Measurements from ENCODE around the gene CCDC102B. TPM values are rescaled to one million over a fixed set of nuclear protein-coding genes. Genes with fewer than 3 reads are reported as not detected.

The CCDC102B gene
- total RNA-seq, 4 donors from 2014 or later, result 6.7 to 15.3 (median 11.8) TPM

DNA sequence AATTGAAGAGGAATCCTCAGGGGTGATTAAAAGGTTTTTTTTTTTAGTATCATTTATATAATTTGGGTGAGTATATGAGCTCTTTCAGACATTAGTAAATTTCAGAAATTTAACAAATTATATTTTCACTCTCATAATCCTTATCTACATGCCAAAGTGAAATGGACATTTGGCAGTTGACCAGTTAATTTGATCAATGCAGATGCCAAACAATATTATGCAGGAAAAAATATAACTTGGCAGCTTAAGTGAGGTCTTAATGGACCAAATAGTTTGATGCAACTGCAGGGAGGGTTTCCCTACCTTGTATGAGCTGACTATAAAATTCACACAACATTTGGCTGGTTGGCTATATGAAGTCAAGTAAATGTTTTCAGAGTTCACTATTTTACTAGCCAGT is 185.2 kb downstream of the CCDC102B start:
- no peak for DNase-seq (ENCODE audit: low spot score)
- ATAC-seq (ENCODE audit: low FRiP score), result no peak

GRCh38 chr18:68984342-68984741 is 186.5 kb downstream of the CCDC102B start:
- ATAC-seq (ENCODE audit: low FRiP score) (no peak), DNase-seq (ENCODE audit: low spot score) (no peak)
- TF ChIP-seq, protein P1, sequence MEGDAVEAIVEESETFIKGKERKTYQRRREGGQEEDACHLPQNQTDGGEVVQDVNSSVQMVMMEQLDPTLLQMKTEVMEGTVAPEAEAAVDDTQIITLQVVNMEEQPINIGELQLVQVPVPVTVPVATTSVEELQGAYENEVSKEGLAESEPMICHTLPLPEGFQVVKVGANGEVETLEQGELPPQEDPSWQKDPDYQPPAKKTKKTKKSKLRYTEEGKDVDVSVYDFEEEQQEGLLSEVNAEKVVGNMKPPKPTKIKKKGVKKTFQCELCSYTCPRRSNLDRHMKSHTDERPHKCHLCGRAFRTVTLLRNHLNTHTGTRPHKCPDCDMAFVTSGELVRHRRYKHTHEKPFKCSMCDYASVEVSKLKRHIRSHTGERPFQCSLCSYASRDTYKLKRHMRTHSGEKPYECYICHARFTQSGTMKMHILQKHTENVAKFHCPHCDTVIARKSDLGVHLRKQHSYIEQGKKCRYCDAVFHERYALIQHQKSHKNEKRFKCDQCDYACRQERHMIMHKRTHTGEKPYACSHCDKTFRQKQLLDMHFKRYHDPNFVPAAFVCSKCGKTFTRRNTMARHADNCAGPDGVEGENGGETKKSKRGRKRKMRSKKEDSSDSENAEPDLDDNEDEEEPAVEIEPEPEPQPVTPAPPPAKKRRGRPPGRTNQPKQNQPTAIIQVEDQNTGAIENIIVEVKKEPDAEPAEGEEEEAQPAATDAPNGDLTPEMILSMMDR (IDR thresholded peaks at IDR 0.05), result no peak

More for the DNA sequence above, 185.2 kb downstream of the CCDC102B start:
- TF ChIP-seq, protein P1 (IDR thresholded peaks at IDR 0.05), result no peak

- DNase-seq (ENCODE audit: low spot score), result no peak
- no peak for ATAC-seq (ENCODE audit: low FRiP score)
Observed at GRCh38 chr18:68985172-68985820, 187.4 kb downstream of the CCDC102B start.

DNA sequence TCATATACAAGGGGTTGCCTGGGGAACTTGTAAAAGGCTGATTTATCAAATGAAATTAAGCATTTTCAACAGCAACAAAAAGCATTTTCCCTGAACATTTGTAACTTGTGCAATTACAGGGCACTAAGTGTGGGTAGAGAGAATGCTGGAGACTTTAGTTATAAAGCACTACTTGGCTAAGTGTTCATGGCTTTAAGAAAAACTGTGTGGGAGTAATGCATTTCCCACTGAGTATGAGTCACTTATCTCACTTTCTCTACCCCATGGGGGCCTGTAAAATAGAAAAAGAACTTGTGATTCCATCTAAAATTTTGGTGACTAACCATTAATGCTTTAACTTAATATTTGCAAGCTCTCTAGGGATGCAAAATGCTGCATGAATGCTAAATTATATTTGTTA is 193.4 kb downstream of the CCDC102B start:
- TF ChIP-seq, protein P1 (IDR thresholded peaks at IDR 0.05), result no peak
- ATAC-seq (ENCODE audit: low FRiP score) (no peak), DNase-seq (ENCODE audit: low spot score) (no peak)

More at GRCh38 chr18:68985172-68985820, 187.4 kb downstream of the CCDC102B start:
- TF ChIP-seq, protein P1 (IDR thresholded peaks at IDR 0.05), result no peak

DNA sequence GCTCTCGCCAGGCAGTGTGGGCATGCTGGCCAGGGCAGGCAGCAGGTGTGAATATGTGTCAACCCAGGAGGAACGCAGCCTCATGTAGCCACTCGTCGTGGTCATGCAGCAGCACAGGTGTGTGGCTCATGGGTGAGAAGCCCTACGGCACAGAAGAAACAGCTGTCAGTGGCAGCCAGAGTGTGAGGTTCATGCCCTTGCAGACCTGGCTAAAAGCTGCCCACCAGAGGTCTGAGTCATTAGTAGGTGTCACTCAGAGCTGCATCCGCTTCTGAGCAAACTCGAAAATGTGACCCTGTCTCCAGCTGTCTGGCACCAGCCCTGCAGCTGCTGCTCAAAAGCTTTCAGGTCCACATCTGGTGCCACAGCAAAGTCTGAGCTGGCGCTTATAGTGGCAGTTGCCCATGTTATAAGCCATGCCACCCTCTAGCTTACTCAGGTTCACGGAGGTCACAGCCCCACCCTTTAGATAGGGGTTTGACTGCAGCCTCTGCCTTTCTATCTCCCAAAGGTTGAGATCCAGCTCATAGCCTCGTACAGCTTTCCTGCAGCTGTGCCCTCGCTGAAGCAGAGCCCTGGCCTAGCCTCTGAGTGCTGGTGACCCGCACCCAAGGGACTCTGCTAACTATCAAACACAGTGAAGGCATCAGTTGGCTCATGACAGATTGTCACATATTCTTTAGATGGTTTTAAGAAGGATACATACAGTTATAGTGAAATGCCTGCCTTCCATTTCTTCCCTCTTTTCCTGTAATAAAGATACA is 195.0 kb downstream of the CCDC102B start:
- DNase-seq (ENCODE audit: low spot score) (no peak), ATAC-seq (ENCODE audit: low FRiP score) (no peak)
- TF ChIP-seq, protein P1 (IDR thresholded peaks at IDR 0.05), result no peak

DNA sequence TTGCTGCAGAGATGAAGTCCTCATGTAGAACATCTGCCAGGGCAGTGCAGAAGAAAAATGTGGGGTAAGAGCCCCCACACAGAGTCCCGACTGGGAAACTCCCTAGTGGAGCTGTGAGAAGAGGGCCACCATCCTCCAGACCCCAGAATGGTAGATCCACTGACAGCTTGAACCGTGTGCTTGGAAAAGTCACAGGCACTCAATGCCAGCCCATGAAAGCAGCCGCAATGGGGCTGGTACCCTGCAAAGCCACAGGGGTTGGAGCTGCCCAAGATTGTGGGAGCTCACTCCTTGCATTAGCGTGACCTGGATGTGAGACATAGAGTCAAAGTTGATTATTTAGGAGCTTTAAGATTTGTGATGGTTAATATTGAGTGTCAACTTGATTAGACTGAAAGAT is 197.8 kb downstream of the CCDC102B start:
- ATAC-seq (ENCODE audit: low FRiP score), result no peak
- TF ChIP-seq, protein P1 (IDR thresholded peaks at IDR 0.05), result no peak
- no peak for DNase-seq (ENCODE audit: low spot score)
